A549 (cell line): Measurements from ENCODE around the gene SLC25A30. TPM values are rescaled to one million over a fixed set of nuclear protein-coding genes. Genes with fewer than 3 reads are reported as not detected.
A peak's percentile ranks its signal among the peaks of the same experiment; 100 is the strongest.
"Not testable (repeated sequence)": the region's sequence is repeated elsewhere in the genome, so short reads cannot be mapped to it uniquely, and the experiment has no call there.

Experiments used
- ATAC-seq, 2 experiments: fragments of 200-7000 bp in 1 of 2; fragments of >200 bp in 1 of 2; cut with Nextera tagmentation in 1 of 2; cut with Tn5 transposase in 1 of 2; 3 replicates each; pipeline versions ENCODE4 v1.8.0 to v1.9.1; 2018 to 2020; ENCODE audit warnings: mild to moderate bottlenecking in 1 of 2, moderate library complexity in 1 of 2
- CTCF ChIA-PET: fragments of 300-600 bp; sonication (Branson Sonifier 250); formaldehyde crosslinking; extraction: SDS; loops from one replicate; lab custom pipeline; 2021; ENCODE audit warnings: antibody characterized with exemption, inconsistent platforms; lab: Yijun Ruan, JAX
- POLR2A ChIA-PET: fragments of 350-600 bp; formaldehyde crosslinking; extraction: SDS; loops from one replicate; lab custom pipeline; 2021; ENCODE audit warnings: antibody characterized with exemption, inconsistent platforms; lab: Yijun Ruan, JAX
- DNase-seq, 2 experiments: peaks; one replicate each; pipeline versions ENCODE4 v3.0.0 to v3.0.0-alpha.2; 2011 to 2016; ENCODE audit warnings: low read depth in 1 of 2, low spot score in 1 of 2
- FAIRE-seq: peaks from 2 replicates; lab custom pipeline; 2011; peaks lifted over from hg19 to GRCh38; lab: Jason Lieb, UNC
- H3K27ac ChIP-seq, 2 experiments: fragments of >200 bp; sonication (Bioruptor Twin); formaldehyde crosslinking; 3 replicates each; pipeline ENCODE4 v1.5.1; 2016 to 2017
- H3K4me1 ChIP-seq: fragments of >200 bp; sonication (Bioruptor Twin); formaldehyde crosslinking; 3 replicates; pipeline ENCODE4 v1.6.1; 2016
- H3K4me2 ChIP-seq: fragments of >200 bp; sonication (Bioruptor Twin); formaldehyde crosslinking; 3 replicates; pipeline ENCODE4 v1.6.1; 2016
- H3K4me3 ChIP-seq: fragments of >200 bp; sonication (Bioruptor Twin); formaldehyde crosslinking; 3 replicates; pipeline ENCODE4 v1.5.1; 2016
- H3K9me3 ChIP-seq: fragments of >200 bp; sonication (Bioruptor Twin); formaldehyde crosslinking; 3 replicates; pipeline ENCODE4 v1.6.1; 2016
- BHLHE40 ChIP-seq: IDR thresholded peaks from 2 replicates; pipeline ENCODE4 v1.6.1; 2012; ENCODE audit warnings: low read depth, low read length, inconsistent platforms
- CBX8 ChIP-seq: fragments of 200-600 bp; sonication (generic); IDR thresholded peaks from 2 replicates; pipeline ENCODE4 v1.6.1; 2016
- EHF ChIP-seq: fragments of 250-450 bp; sonication (Bioruptor Pico); IDR thresholded peaks from 2 replicates; pipeline ENCODE4 v1.5.0; 2020; ENCODE audit warnings: mild to moderate bottlenecking
- ESRRA ChIP-seq: fragments of 150-350 bp; IDR thresholded peaks from 2 replicates; pipeline ENCODE4 v1.6.1; 2014; ENCODE audit warnings: mild to moderate bottlenecking, low read length, borderline replicate concordance
- FOSB ChIP-seq: fragments of 250-450 bp; sonication (Bioruptor Pico); IDR thresholded peaks from 2 replicates; pipeline ENCODE4 v1.5.0; 2020; ENCODE audit warnings: mild to moderate bottlenecking, moderate library complexity
- FOSL2 ChIP-seq, 2 experiments: fragments of 450-650 bp in 1 of 2; fragments of >200 bp in 1 of 2; sonication (Bioruptor Twin) in 1 of 2; formaldehyde crosslinking; IDR thresholded peaks; 2 replicates each; pipeline versions ENCODE4 v1.5.0 to v1.6.1; 2016 to 2020; ENCODE audit warnings: mild to moderate bottlenecking in 1 of 2, moderate library complexity in 1 of 2
- GATA3 ChIP-seq: IDR thresholded peaks from 2 replicates; pipeline ENCODE4 v1.6.1; 2012; ENCODE audit warnings: borderline replicate concordance
- HEYL ChIP-seq: fragments of 250-450 bp; sonication (Bioruptor Pico); IDR thresholded peaks from 2 replicates; pipeline ENCODE4 v1.8.0; 2021; ENCODE audit warnings: mild to moderate bottlenecking, moderate library complexity
- HOXA7 ChIP-seq: fragments of 250-450 bp; sonication (Bioruptor Pico); IDR thresholded peaks from 2 replicates; pipeline ENCODE4 v1.5.0; 2020; ENCODE audit warnings: mild to moderate bottlenecking, moderate library complexity
- HOXB13 ChIP-seq: fragments of 250-450 bp; sonication (Bioruptor Pico); IDR thresholded peaks from 2 replicates; pipeline ENCODE4 v1.5.0; 2020; ENCODE audit warnings: low read depth, mild to moderate bottlenecking, moderate library complexity
- HOXB5 ChIP-seq: fragments of 250-450 bp; sonication (Bioruptor Pico); IDR thresholded peaks from 2 replicates; pipeline ENCODE4 v1.5.0; 2020; ENCODE audit warnings: mild to moderate bottlenecking, moderate library complexity
- KDM5A ChIP-seq: fragments of 200-600 bp; sonication (generic); IDR thresholded peaks from 2 replicates; pipeline ENCODE4 v1.6.1; 2016; ENCODE audit warnings: antibody characterized with exemption, mild to moderate bottlenecking
- NPAS2 ChIP-seq: fragments of 250-450 bp; sonication (Bioruptor Pico); IDR thresholded peaks from 2 replicates; pipeline ENCODE4 v1.8.0; 2022; ENCODE audit warnings: mild to moderate bottlenecking, moderate library complexity, borderline replicate concordance
- NR3C1 ChIP-seq: fragments of >200 bp; sonication (Bioruptor Twin); formaldehyde crosslinking; IDR thresholded peaks from 3 replicates; pipeline ENCODE4 v1.6.1; 2017
- PHF8 ChIP-seq: fragments of 200-600 bp; sonication (generic); IDR thresholded peaks from 2 replicates; pipeline ENCODE4 v1.6.1; 2016; ENCODE audit warnings: low read depth, mild to moderate bottlenecking, antibody characterized with exemption, moderate library complexity, borderline replicate concordance
- POLR2A ChIP-seq: IDR thresholded peaks from 2 replicates; pipeline ENCODE4 v1.6.1; 2012; ENCODE audit warnings: mild to moderate bottlenecking, low read length
- RAD21 ChIP-seq, 2 experiments: fragments of >200 bp in 1 of 2; sonication (Bioruptor Twin) in 1 of 2; formaldehyde crosslinking in 1 of 2; IDR thresholded peaks in 1 of 2; conservative IDR thresholded peaks in 1 of 2; 2 replicates in 1 of 2; 3 replicates in 1 of 2; pipeline ENCODE4 v1.6.1; 2012 to 2018; ENCODE audit warnings: inconsistent platforms in 1 of 2
- RCOR1 ChIP-seq: fragments of 150-350 bp; IDR thresholded peaks from 2 replicates; pipeline ENCODE4 v1.6.1; 2014; ENCODE audit warnings: antibody characterized with exemption, low read length, low read depth
- RNF2 ChIP-seq: fragments of 200-600 bp; sonication (generic); IDR thresholded peaks from 2 replicates; pipeline ENCODE4 v1.6.1; 2016; ENCODE audit warnings: low read depth, mild to moderate bottlenecking, antibody characterized with exemption, moderate library complexity, borderline replicate concordance
- SMC3 ChIP-seq: fragments of >200 bp; sonication (Bioruptor Twin); formaldehyde crosslinking; IDR thresholded peaks from 3 replicates; pipeline ENCODE4 v1.6.1; 2018; ENCODE audit warnings: inconsistent platforms
- ZSCAN20 ChIP-seq: fragments of 250-450 bp; sonication (Bioruptor Pico); IDR thresholded peaks from 2 replicates; pipeline ENCODE4 v1.8.0; 2022; ENCODE audit warnings: mild to moderate bottlenecking, moderate library complexity
- WGBS: methylation state at CpG from one replicate; pipeline ENCODE4 v1.1.6; 2017; ENCODE audit errors: missing lambda C conversion rate; 5-methylcytosine and 5-hydroxymethylcytosine counted together
- polyA plus RNA-seq, 4 experiments: library from polyadenylated mRNA; depleted of rRNA in 3 of 4; stranded (reverse); fragments of >200 nt; fragmentation: RNase III in 1 of 4; extraction: RNeasy Plus Mini Kit Qiagen cat#74134 plus additional on column Dnase treatment in 1 of 4; gene quantifications; 2 replicates in 3 of 4; 3 replicates in 1 of 4; pipeline ENCODE4 v1.2.3, GENCODE V29; 2011 to 2017
- TF ChIP-seq, protein P1 (sequence below): fragments of 150-350 bp; IDR thresholded peaks from 2 replicates; pipeline ENCODE4 v1.6.1; 2014; ENCODE audit warnings: low read depth, mild to moderate bottlenecking, low read length
- TF ChIP-seq, protein P2 (sequence below): IDR thresholded peaks from 2 replicates; pipeline ENCODE4 v1.6.1; 2012; ENCODE audit warnings: low read depth, borderline replicate concordance
- TF ChIP-seq, protein P3 (sequence below): fragments of 200-600 bp; sonication (generic); IDR thresholded peaks from 2 replicates; pipeline ENCODE4 v1.6.1; 2016; ENCODE audit warnings: antibody characterized with exemption, mild to moderate bottlenecking, moderate library complexity
- TF ChIP-seq, protein P4 (sequence below): fragments of 250-450 bp; sonication (Bioruptor Pico); IDR thresholded peaks from 2 replicates; pipeline ENCODE4 v1.5.0; 2020; ENCODE audit warnings: low read depth, mild to moderate bottlenecking, moderate library complexity

SLC25A30 gene
- polyA plus RNA-seq, 2 of the 4 experiments (the other 2 are of a cell fraction) = 10.1 to 12.7 TPM

DNA sequence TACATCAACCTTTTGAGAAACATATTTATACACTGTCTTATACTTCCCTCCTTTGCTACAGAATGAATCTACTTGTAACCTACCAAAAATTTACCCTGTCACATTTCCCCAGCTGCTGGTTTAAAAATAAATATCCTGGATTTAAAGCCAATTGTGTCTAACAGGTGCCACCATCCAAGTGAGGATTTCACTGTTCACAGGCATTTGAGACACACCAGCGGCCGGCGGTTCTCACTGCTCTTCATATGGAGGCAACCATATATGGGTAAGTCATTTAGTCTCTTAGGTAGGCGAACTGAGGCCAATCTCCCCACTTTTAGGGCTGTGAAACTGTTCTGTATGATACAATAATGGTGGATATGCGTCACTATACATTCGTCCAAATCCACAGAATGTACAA is 26.2 kb downstream of the SLC25A30 start:
- POLR2A ChIA-PET = no interaction called here
- FAIRE-seq = no peak

GRCh38 chr13:45391128-45391527 is 27.0 kb downstream of the SLC25A30 start:
- FAIRE-seq, CTCF ChIA-PET, H3K27ac ChIP-seq, H3K9me3 ChIP-seq, DNase-seq, H3K4me2 ChIP-seq, POLR2A ChIA-PET, H3K4me3 ChIP-seq, H3K4me1 ChIP-seq: not testable (repeated sequence)
- 94% methylated on average over 29 of the region's 37 CpGs for WGBS
- peak; percentile 48 to 98; a peak in 4 of 6 replicates for ATAC-seq

More for the DNA sequence above, 26.2 kb downstream of the SLC25A30 start:
- Histone ChIP-seq H3K4me3 (no peak overlapping the region), H3K4me1 (no peaks in the 10 kb centered on the region), H3K27ac (no peak overlapping the region), H3K4me2 (no peak overlapping the region), H3K9me3 (no peaks in the 10 kb centered on the region)
- ATAC-seq (no peak), DNase-seq (no peak)
- TF ChIP-seq, protein P1, sequence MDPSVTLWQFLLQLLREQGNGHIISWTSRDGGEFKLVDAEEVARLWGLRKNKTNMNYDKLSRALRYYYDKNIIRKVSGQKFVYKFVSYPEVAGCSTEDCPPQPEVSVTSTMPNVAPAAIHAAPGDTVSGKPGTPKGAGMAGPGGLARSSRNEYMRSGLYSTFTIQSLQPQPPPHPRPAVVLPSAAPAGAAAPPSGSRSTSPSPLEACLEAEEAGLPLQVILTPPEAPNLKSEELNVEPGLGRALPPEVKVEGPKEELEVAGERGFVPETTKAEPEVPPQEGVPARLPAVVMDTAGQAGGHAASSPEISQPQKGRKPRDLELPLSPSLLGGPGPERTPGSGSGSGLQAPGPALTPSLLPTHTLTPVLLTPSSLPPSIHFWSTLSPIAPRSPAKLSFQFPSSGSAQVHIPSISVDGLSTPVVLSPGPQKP = no peak
- TF ChIP-seq BHLHE40 = no peak
- no peak for TF ChIP-seq FOSB (CRISPR knock-in tag)
- TF ChIP-seq PHF8 = no peak
- no peak for TF ChIP-seq RNF2
- TF ChIP-seq RAD21 (conservative IDR thresholded peaks at IDR 0.05 in 1 of 2, IDR thresholded peaks at IDR 0.05 in 1 of 2) = no peak
- TF ChIP-seq HEYL = no peak
- TF ChIP-seq HOXB13 (CRISPR knock-in tag) = no peak
- TF ChIP-seq EHF (CRISPR knock-in tag) = no peak
- TF ChIP-seq POLR2A = no peak
- no peak for TF ChIP-seq GATA3
- TF ChIP-seq KDM5A = no peak
- no peak for TF ChIP-seq FOSL2 (IDR thresholded peaks at IDR 0.05)
- no peak for TF ChIP-seq FOSL2 (CRISPR knock-in tag; IDR thresholded peaks at IDR 0.05)
- TF ChIP-seq, protein P2, sequence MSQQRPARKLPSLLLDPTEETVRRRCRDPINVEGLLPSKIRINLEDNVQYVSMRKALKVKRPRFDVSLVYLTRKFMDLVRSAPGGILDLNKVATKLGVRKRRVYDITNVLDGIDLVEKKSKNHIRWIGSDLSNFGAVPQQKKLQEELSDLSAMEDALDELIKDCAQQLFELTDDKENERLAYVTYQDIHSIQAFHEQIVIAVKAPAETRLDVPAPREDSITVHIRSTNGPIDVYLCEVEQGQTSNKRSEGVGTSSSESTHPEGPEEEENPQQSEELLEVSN = no peak
- no peak for TF ChIP-seq SMC3
- no peak for TF ChIP-seq ZSCAN20 (CRISPR knock-in tag)
- no peak for TF ChIP-seq NR3C1
- TF ChIP-seq RCOR1 = no peak
- no peak for TF ChIP-seq HOXB5
- no peak for TF ChIP-seq NPAS2 (CRISPR knock-in tag)
- CTCF ChIA-PET = interaction anchor here (0.9 to 6.2 kb wide), 4 partner anchors 13 to 422 kb away, joined by 3 to 59 read pairs (median 5); no protein-coding TSS in a partner anchor
- 93% methylated on average over 6 of the region's 6 CpGs for WGBS

- H3K9me3 ChIP-seq, H3K27ac ChIP-seq, H3K4me1 ChIP-seq, FAIRE-seq, H3K4me2 ChIP-seq, DNase-seq, POLR2A ChIA-PET, H3K4me3 ChIP-seq, ATAC-seq, CTCF ChIA-PET: not testable (repeated sequence)
- WGBS = 93% methylated on average over 9 of the region's 9 CpGs
Observed at GRCh38 chr13:45390348-45390747, 27.8 kb downstream of the SLC25A30 start.

- DNase-seq = no peak
- no peak for ATAC-seq
- H3K27ac ChIP-seq = no peak overlapping the region
- 99% methylated on average over 4 of the region's 4 CpGs for WGBS
- H3K4me2 ChIP-seq = no peak overlapping the region
- no peak for FAIRE-seq
- POLR2A ChIA-PET = interaction anchor here (0.9 kb wide), 1 partner anchor 47 kb away, joined by 3 read pairs; no protein-coding TSS in a partner anchor
- no peaks in the 10 kb centered on the region for H3K4me1 ChIP-seq
- H3K4me3 ChIP-seq = no peak overlapping the region
- H3K9me3 ChIP-seq = no peaks in the 10 kb centered on the region
- CTCF ChIA-PET = interaction anchor here (0.6 to 2.0 kb wide), 4 partner anchors 8 to 30 kb away, joined by 3 to 4 read pairs (median 4); no protein-coding TSS in a partner anchor
- TF ChIP-seq ESRRA (no peak), HOXA7 (CRISPR knock-in tag) (no peak), NR3C1 (no peak), CBX8 (no peak)
- TF ChIP-seq, protein P3, sequence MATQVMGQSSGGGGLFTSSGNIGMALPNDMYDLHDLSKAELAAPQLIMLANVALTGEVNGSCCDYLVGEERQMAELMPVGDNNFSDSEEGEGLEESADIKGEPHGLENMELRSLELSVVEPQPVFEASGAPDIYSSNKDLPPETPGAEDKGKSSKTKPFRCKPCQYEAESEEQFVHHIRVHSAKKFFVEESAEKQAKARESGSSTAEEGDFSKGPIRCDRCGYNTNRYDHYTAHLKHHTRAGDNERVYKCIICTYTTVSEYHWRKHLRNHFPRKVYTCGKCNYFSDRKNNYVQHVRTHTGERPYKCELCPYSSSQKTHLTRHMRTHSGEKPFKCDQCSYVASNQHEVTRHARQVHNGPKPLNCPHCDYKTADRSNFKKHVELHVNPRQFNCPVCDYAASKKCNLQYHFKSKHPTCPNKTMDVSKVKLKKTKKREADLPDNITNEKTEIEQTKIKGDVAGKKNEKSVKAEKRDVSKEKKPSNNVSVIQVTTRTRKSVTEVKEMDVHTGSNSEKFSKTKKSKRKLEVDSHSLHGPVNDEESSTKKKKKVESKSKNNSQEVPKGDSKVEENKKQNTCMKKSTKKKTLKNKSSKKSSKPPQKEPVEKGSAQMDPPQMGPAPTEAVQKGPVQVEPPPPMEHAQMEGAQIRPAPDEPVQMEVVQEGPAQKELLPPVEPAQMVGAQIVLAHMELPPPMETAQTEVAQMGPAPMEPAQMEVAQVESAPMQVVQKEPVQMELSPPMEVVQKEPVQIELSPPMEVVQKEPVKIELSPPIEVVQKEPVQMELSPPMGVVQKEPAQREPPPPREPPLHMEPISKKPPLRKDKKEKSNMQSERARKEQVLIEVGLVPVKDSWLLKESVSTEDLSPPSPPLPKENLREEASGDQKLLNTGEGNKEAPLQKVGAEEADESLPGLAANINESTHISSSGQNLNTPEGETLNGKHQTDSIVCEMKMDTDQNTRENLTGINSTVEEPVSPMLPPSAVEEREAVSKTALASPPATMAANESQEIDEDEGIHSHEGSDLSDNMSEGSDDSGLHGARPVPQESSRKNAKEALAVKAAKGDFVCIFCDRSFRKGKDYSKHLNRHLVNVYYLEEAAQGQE = no peak
- TF ChIP-seq, protein P4, sequence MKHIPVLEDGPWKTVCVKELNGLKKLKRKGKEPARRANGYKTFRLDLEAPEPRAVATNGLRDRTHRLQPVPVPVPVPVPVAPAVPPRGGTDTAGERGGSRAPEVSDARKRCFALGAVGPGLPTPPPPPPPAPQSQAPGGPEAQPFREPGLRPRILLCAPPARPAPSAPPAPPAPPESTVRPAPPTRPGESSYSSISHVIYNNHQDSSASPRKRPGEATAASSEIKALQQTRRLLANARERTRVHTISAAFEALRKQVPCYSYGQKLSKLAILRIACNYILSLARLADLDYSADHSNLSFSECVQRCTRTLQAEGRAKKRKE (CRISPR knock-in tag) = no peak
Observed at GRCh38 chr13:45388664-45389063, 29.5 kb downstream of the SLC25A30 start.
